ENCODE data around the gene PHPT1. TPM values are rescaled to one million over a fixed set of nuclear protein-coding genes. Genes with fewer than 3 reads are reported as not detected.

The PHPT1 gene
- total and polyA plus RNA-seq, 2 of the 8 experiments (the other 6 are each of a cell fraction or from before 2014, with no cell fraction given), result 109 to 226 TPM

DNA sequence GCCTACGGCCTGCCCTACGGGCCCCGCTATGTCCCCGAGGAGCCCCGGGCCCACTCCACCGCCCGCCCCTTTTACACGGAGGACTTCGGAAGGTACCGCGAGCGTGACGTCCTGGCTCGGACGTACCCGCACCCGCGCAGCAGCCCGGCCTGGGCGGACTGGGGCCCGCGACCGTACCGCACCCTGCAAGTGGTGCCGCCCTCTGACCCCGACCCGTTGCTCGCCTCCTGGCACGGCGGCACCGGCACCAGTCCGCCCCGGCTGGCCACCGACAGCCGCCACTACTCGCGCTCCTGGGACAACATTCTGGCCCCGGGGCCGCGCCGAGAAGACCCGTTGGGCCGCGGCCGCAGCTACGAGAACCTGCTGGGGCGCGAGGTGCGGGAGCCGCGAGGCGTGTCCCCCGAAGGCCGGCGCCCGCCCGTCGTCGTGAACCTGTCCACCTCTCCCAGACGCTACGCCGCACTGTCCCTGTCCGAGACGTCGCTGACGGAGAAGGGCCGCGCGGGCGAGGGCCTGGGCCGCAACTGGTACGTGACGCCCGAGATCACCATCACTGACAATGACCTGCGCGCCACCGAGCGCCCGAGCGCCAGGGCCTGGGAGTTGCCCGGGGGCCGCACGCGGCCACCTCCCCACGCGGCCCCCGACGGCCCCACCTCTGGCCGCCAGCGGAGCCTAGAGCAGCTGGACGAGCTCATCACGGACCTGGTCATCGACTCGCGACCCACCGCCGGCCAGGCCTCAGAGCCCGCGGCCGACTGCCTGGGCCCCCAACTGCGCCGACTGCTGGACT lies 3.5 kb upstream of the PHPT1 start (continued):
- TF ChIP-seq, protein P1, sequence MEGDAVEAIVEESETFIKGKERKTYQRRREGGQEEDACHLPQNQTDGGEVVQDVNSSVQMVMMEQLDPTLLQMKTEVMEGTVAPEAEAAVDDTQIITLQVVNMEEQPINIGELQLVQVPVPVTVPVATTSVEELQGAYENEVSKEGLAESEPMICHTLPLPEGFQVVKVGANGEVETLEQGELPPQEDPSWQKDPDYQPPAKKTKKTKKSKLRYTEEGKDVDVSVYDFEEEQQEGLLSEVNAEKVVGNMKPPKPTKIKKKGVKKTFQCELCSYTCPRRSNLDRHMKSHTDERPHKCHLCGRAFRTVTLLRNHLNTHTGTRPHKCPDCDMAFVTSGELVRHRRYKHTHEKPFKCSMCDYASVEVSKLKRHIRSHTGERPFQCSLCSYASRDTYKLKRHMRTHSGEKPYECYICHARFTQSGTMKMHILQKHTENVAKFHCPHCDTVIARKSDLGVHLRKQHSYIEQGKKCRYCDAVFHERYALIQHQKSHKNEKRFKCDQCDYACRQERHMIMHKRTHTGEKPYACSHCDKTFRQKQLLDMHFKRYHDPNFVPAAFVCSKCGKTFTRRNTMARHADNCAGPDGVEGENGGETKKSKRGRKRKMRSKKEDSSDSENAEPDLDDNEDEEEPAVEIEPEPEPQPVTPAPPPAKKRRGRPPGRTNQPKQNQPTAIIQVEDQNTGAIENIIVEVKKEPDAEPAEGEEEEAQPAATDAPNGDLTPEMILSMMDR (IDR thresholded peaks at IDR 0.05; ENCODE audit: control extremely low read depth in 1 of 3, insufficient read depth in 1 of 3, low read depth in 1 of 3, low read length in 3 of 3), result no peak
- TF ChIP-seq NANOG (IDR thresholded peaks at IDR 0.05; ENCODE audit: insufficient read depth, low read depth, low read length, poor library complexity, severe bottlenecking) (no peak), CBX5 (IDR thresholded peaks at IDR 0.05; ENCODE audit: low read depth, low read length) (no peak), RBBP5 (IDR thresholded peaks at IDR 0.05; ENCODE audit: borderline replicate concordance, low read depth, low read length) (no peak), SP2 (IDR thresholded peaks at IDR 0.05; ENCODE audit: low read length) (no peak), POLR2A (IDR thresholded peaks at IDR 0.05; ENCODE audit: control extremely low read depth in 1 of 2, low read depth in 2 of 2, low read length in 2 of 2) (no peak), HDAC2 (IDR thresholded peaks at IDR 0.05; ENCODE audit: borderline replicate concordance in 1 of 2, low read depth in 2 of 2, low read length in 2 of 2) (no peak), NRF1 (IDR thresholded peaks at IDR 0.05; ENCODE audit: low read depth, low read length) (no peak)
